ENCODE measurements around the gene NECAB3. TPM values are rescaled to one million over a fixed set of nuclear protein-coding genes. Genes with fewer than 3 reads are reported as not detected.

The NECAB3 gene
- total RNA-seq, 4 donors from 2014 or later: 18.1 to 38.6 (median 28.2) TPM

DNA sequence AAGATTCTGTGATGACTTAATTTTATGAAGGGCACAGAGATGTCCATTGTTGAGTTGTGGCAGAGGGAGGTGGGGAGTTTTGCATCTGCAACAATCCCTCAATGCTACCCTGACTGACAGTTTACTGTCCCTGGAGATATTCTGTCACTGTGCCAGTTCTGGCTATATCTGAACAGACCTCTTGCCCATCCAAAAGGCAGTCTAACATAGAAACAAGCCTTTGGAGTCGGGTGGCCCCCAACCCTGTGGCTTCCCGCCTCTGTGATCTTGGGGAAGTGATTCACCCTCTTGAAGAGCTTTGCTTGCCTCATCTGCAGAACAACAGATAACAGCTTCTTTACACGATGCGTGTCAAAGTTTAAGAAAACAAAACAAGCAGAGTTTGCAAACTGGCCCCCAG, 15.7 kb upstream of the NECAB3 start:
- TF ChIP-seq, protein P1, sequence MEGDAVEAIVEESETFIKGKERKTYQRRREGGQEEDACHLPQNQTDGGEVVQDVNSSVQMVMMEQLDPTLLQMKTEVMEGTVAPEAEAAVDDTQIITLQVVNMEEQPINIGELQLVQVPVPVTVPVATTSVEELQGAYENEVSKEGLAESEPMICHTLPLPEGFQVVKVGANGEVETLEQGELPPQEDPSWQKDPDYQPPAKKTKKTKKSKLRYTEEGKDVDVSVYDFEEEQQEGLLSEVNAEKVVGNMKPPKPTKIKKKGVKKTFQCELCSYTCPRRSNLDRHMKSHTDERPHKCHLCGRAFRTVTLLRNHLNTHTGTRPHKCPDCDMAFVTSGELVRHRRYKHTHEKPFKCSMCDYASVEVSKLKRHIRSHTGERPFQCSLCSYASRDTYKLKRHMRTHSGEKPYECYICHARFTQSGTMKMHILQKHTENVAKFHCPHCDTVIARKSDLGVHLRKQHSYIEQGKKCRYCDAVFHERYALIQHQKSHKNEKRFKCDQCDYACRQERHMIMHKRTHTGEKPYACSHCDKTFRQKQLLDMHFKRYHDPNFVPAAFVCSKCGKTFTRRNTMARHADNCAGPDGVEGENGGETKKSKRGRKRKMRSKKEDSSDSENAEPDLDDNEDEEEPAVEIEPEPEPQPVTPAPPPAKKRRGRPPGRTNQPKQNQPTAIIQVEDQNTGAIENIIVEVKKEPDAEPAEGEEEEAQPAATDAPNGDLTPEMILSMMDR (IDR thresholded peaks at IDR 0.05; ENCODE audit: low read depth): no peak

DNA sequence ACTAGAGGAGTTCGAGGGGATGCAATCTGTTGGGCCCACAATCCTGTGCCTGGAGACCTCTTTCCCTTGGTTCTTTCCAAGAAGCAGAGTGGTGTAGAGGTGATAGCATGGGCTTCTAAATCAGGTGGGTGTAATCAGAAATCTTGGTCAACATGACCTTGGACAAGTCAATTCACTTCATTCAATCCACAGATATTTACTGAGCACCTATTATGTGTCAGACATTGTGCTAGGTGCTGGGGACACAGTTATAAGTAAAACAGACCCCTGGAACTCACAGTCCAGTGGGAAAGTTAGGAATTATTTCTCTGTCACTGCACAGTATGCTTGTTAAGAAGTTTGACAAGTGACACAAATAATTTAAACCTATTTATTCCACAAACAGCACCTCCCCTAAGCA, 15.3 kb upstream of the NECAB3 start:
- TF ChIP-seq, protein P1 (IDR thresholded peaks at IDR 0.05; ENCODE audit: low read depth): no peak

DNA sequence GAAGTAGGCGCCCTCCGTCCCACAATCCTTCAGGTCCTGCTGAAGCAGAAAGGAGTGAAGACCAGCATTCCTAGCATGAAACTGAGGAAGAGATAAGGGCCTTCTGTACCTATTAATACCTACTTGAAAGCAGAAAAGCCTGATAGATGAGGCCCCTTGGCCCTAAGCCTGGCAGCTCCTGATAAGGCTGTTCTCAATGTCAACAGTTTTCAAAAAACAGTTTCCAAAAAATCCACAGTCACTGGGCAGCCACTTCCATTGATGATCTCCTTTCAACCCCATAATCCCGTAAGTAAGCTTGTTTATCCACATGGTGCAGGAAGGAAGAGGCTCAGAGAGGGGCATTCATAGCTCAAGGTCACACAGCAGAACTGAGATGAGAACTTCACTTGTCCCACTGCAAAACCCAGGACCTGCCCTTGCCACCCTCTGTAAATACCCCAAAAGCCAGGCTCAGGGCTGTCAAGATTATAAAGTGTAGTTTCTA, 14.8 kb upstream of the NECAB3 start:
- TF ChIP-seq, protein P1 (IDR thresholded peaks at IDR 0.05; ENCODE audit: low read depth): no peak

DNA sequence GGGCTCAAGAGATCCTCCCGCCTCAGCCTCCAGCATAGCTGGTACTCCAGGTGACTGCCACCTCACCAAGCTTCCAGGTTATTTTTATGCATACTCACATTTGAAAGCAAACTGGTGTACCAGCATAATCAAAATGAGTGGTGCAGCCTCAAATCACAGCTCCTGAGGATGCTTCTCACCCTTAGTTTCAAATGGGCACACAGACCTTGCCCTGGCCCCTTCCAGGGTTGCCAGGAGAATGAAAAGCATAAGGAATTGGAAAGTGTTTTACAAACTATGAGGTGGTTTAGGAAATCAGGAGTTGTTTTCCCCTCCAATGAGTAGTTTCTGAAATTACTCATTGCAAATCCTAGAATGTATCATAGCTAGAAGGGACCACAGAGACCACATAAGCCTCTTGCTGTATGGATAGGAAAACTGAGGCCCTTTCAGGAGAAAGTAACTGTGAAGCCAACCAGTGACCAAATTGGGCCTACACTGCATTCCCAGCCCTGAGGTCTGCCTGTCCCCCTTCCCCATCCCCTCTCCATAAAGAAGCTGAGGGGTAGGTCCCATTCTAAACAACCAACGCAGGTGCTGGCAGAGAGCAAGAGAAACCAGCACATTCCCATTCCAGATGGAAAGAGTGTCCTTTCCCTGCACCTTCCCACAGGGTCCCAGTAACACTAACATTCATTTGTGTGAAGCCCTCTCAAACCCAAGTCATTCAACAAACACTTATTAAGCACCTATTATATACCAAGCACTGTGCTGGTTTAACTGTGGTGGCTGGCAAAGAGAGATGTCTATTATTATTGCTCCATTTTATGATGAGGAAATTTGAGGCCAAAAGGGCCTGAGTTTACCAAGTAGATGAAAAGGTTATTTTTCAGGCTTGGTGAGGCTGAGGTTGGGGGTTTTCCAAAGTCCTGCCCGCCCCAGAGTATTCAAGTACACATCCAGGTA, 14.0 kb upstream of the NECAB3 start:
- TF ChIP-seq, protein P1 (IDR thresholded peaks at IDR 0.05; ENCODE audit: low read depth): no peak

DNA sequence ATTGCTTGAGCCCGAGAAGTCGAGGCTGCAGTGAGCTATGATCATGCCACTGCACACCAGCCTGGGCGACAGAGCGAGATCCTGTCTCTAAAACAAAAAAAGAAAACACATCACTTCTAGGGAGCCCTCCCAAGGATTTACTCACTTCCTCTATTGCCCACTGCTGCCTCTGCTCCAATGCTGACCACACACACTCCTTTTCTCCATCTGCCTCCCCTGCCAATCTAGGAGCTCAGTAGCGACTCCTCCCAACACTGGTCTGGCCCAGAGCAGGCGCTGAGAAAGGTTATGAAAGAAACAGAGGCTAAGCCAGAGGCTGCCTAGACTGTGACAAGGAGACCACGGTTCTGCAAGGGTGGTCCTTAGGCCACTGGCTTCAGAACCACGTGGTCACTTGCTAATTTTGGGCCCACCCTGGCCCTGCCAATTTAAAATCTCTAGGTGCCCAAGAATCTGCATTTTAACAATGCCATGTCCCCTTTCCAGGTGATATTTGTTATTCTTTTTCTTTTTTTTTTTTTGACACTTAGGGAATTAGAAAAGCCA, 13.2 kb upstream of the NECAB3 start:
- TF ChIP-seq, protein P1 (IDR thresholded peaks at IDR 0.05; ENCODE audit: low read depth): no peak

DNA sequence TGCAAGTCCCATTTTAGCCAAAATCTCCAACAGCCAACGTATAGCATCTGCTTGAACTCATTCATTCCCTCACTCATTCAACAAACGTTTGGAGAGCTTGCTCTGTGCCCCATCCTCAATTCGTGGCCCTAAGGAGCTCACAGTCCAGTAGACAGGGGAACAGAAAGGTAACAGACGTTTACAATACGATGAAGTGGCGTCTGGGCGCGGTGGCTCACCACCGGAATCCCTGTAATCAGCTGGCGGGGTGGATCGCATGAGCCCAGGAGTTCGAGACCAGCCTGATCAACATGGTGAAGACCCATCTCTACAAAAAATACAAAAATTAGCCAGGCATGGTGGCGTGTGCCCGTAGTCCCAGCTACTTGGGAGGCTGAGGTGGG, 12.7 kb upstream of the NECAB3 start:
- TF ChIP-seq, protein P1 (IDR thresholded peaks at IDR 0.05; ENCODE audit: low read depth): no peak
